ENCODE results near the gene ABAT.

DNA sequence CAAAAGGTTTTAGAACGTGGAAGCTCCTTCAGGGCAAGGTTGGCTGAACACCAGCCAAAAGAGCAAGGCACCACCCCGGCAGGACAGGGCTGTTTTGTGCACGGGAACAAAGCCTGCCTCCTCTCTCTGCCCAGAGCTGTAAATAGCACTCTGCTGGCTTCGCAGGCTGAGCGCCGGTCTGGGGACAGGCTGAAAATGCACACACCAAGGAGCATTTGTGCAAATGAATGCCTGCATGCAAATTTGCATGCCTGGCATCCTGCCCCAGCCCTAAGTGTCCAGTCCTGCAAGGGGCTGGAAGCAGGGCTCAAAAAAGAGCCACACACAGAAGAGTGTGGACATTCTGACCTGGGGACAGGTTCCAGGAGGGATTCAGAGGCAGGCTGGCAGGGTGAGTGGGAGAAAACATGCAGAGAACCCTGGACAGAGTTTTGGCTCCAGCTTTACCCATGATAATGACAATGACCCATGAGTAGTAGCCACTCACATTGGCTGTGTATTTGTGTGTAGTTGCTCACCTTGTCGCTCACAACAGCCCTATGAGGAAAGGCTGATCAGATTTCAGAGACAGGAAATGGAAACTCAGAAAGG lies 11.7 kb downstream of the ABAT start:
- TF ChIP-seq, protein P1, sequence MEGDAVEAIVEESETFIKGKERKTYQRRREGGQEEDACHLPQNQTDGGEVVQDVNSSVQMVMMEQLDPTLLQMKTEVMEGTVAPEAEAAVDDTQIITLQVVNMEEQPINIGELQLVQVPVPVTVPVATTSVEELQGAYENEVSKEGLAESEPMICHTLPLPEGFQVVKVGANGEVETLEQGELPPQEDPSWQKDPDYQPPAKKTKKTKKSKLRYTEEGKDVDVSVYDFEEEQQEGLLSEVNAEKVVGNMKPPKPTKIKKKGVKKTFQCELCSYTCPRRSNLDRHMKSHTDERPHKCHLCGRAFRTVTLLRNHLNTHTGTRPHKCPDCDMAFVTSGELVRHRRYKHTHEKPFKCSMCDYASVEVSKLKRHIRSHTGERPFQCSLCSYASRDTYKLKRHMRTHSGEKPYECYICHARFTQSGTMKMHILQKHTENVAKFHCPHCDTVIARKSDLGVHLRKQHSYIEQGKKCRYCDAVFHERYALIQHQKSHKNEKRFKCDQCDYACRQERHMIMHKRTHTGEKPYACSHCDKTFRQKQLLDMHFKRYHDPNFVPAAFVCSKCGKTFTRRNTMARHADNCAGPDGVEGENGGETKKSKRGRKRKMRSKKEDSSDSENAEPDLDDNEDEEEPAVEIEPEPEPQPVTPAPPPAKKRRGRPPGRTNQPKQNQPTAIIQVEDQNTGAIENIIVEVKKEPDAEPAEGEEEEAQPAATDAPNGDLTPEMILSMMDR (IDR thresholded peaks at IDR 0.05): no peak
- TF ChIP-seq ZFX (IDR thresholded peaks at IDR 0.05; ENCODE audit: borderline replicate concordance): no peak
